K562 (cell line): ENCODE measurements around the gene SERPINB7. TPM values are rescaled to one million over a fixed set of nuclear protein-coding genes. Genes with fewer than 3 reads are reported as not detected.

Experiments used
- ATAC-seq: fragments of 200-7000 bp; cut with Tn5 transposase; 3 replicates; pipeline ENCODE4 v1.9.1; 2020; ENCODE audit warnings: moderate library complexity
- BruUV-seq: library from RNA; stranded (reverse); fragments of 400-500 nt; replicated peaks from 2 replicates; lab custom pipeline; 2021; lab: Mats Ljungman, UMichigan
- CTCF ChIA-PET: fragments of 300-600 bp; formaldehyde crosslinking; extraction: SDS; loops from one replicate; lab custom pipeline; 2021; ENCODE audit warnings: low intra/inter-chr PET ratio; lab: Yijun Ruan, JAX
- POLR2A ChIA-PET: fragments of 300-600, 350-650 bp; sonication (Branson Sonifier 250); formaldehyde crosslinking; extraction: SDS; loops from one replicate; lab custom pipeline; 2021; ENCODE audit warnings: antibody characterized with exemption, inconsistent platforms; lab: Yijun Ruan, JAX
- DNase-seq, 4 experiments: peaks; one replicate each; pipeline versions ENCODE4 v3.0.0 to v3.0.0-alpha.2; 2011 to 2018; ENCODE audit warnings: low spot score in 3 of 4, mixed read lengths in 3 of 4; ENCODE audit errors: extremely low read depth in 1 of 4
- FAIRE-seq: peaks from 2 replicates; lab custom pipeline; 2011; peaks lifted over from hg19 to GRCh38; lab: Jason Lieb, UNC
- H2AFZ ChIP-seq: 2 replicates; pipeline ENCODE4 v1.6.0; 2011; ENCODE audit warnings: low read depth, low read length, control low read depth, inconsistent platforms
- H3K27ac ChIP-seq: fragments of 200-600 bp; 3 replicates; pipeline ENCODE4 v1.8.0; 2011; ENCODE audit warnings: low read depth, mild to moderate bottlenecking, control low read depth, inconsistent platforms, low read length, moderate library complexity, mixed read lengths; ENCODE audit errors: extremely low read depth
- H3K27me3 ChIP-seq, 2 experiments: fragments of 300-600 bp in 1 of 2; 2 replicates in 1 of 2; 3 replicates in 1 of 2; pipeline versions ENCODE4 v1.6.0 to v1.8.0; 2011; ENCODE audit warnings: inconsistent platforms in 2 of 2, low read length in 2 of 2, mild to moderate bottlenecking in 1 of 2, mixed read lengths in 1 of 2, moderate library complexity in 1 of 2; ENCODE audit not compliant: control insufficient read depth in 2 of 2, insufficient read depth in 2 of 2
- H3K36me3 ChIP-seq: fragments of 300-600 bp; 3 replicates; pipeline ENCODE4 v1.8.0; 2011; ENCODE audit warnings: mild to moderate bottlenecking, low read length, inconsistent platforms; ENCODE audit not compliant: control insufficient read depth, insufficient read depth
- H3K4me1 ChIP-seq, 2 experiments: fragments of 200-600 bp in 1 of 2; replicated peaks in 1 of 2; 2 replicates in 1 of 2; 3 replicates in 1 of 2; pipeline versions ENCODE4 v1.5.1 to v1.8.0; 2011; ENCODE audit warnings: inconsistent platforms in 2 of 2, low read length in 2 of 2, mild to moderate bottlenecking in 1 of 2, mixed read lengths in 1 of 2, moderate library complexity in 1 of 2; ENCODE audit not compliant: control insufficient read depth in 2 of 2, insufficient read depth in 2 of 2
- H3K4me2 ChIP-seq: 2 replicates; pipeline ENCODE4 v1.6.1; 2011; ENCODE audit warnings: low read length, control low read depth, inconsistent platforms, mixed read lengths; ENCODE audit not compliant: insufficient read depth
- H3K4me3 ChIP-seq: fragments of 200-600 bp; sonication (generic), shearing (Covaris generic); 2 replicates; pipeline ENCODE4 v1.5.1; 2016; ENCODE audit warnings: control low read depth, inconsistent platforms
- H3K79me2 ChIP-seq: fragments of 200-600 bp; 3 replicates; pipeline ENCODE4 v1.8.0; 2011; ENCODE audit warnings: low read length, inconsistent platforms; ENCODE audit not compliant: control insufficient read depth, insufficient read depth
- H3K9ac ChIP-seq, 2 experiments: 2 replicates each; pipeline versions ENCODE4 v1.6.0 to v1.6.1; 2011; ENCODE audit warnings: low read depth in 2 of 2, low read length in 2 of 2, control low read depth in 1 of 2, inconsistent platforms in 1 of 2, mild to moderate bottlenecking in 1 of 2, mixed read lengths in 1 of 2; ENCODE audit not compliant: insufficient read depth in 1 of 2
- H3K9me1 ChIP-seq: one replicate; pipeline ENCODE4 v1.6.0; 2011; ENCODE audit warnings: inconsistent platforms, mild to moderate bottlenecking, low read length, moderate library complexity; ENCODE audit not compliant: control insufficient read depth, insufficient read depth
- H3K9me3 ChIP-seq: replicated peaks from 2 replicates; pipeline ENCODE4 v1.5.1; 2011; ENCODE audit warnings: low read depth, low read length, inconsistent platforms; ENCODE audit not compliant: control insufficient read depth, insufficient read depth
- H4K20me1 ChIP-seq: replicated peaks from 2 replicates; pipeline ENCODE4 v1.6.1; 2011; ENCODE audit warnings: low read length, inconsistent platforms, mixed read lengths; ENCODE audit not compliant: control insufficient read depth, insufficient read depth
- DACH1 ChIP-seq: fragments of 450-650 bp; IDR thresholded peaks from 2 replicates; pipeline ENCODE4 v1.6.1; 2018; ENCODE audit not compliant: partially characterized antibody
- E2F8 ChIP-seq: fragments of 450-650 bp; IDR thresholded peaks from 2 replicates; pipeline ENCODE4 v1.7.1; 2018; ENCODE audit warnings: mild to moderate bottlenecking, low read depth; ENCODE audit not compliant: partially characterized antibody
- FOXP4 ChIP-seq: sonication (generic); formaldehyde crosslinking; IDR thresholded peaks from 2 replicates; pipeline ENCODE4 v1.8.0; 2022; ENCODE audit warnings: mild to moderate bottlenecking, missing genetic modification reagents, borderline replicate concordance
- HDAC8 ChIP-seq: fragments of 450-650 bp; IDR thresholded peaks from 2 replicates; pipeline ENCODE4 v1.6.1; 2016; ENCODE audit warnings: mild to moderate bottlenecking, missing genetic modification characterization, moderate library complexity, missing compliant biosample characterization
- HMBOX1 ChIP-seq: sonication (generic); IDR thresholded peaks from 2 replicates; pipeline ENCODE4 v1.6.1; 2016
- MAZ ChIP-seq, 2 experiments: fragments of 450-650 bp in 1 of 2; sonication (generic) in 1 of 2; formaldehyde crosslinking; IDR thresholded peaks in 1 of 2; conservative IDR thresholded peaks in 1 of 2; 2 replicates each; pipeline versions ENCODE4 v1.4.0 to v1.5.0; 2020; ENCODE audit warnings: mild to moderate bottlenecking in 1 of 2, missing genetic modification reagents in 1 of 2
- OTX1 ChIP-seq: fragments of 450-650 bp; formaldehyde crosslinking; IDR thresholded peaks from 2 replicates; pipeline ENCODE4 v1.4.0; 2022; ENCODE audit warnings: mild to moderate bottlenecking
- PTRF ChIP-seq: fragments of 450-650 bp; IDR thresholded peaks from 2 replicates; pipeline ENCODE4 v1.6.1; 2016; ENCODE audit warnings: mild to moderate bottlenecking, missing genetic modification characterization, missing compliant biosample characterization
- RBM22 ChIP-seq: fragments of 200-400 bp; formaldehyde crosslinking; IDR thresholded peaks from 2 replicates; pipeline ENCODE4 v1.6.1; 2018; ENCODE audit warnings: low read length, low read depth; ENCODE audit not compliant: poor library complexity, severe bottlenecking
- SMAD2 ChIP-seq: fragments of 150-350 bp; IDR thresholded peaks from 2 replicates; pipeline ENCODE4 v1.6.1; 2014; ENCODE audit warnings: low read depth, mild to moderate bottlenecking, low read length
- SREBF2 ChIP-seq: sonication (generic); formaldehyde crosslinking; IDR thresholded peaks from 2 replicates; pipeline ENCODE4 v1.4.0; 2020; ENCODE audit warnings: mild to moderate bottlenecking, missing genetic modification reagents
- XRCC3 ChIP-seq: fragments of 450-650 bp; IDR thresholded peaks from 2 replicates; pipeline ENCODE4 v1.6.1; 2017; ENCODE audit warnings: mild to moderate bottlenecking, moderate library complexity
- ZBTB7A ChIP-seq: IDR thresholded peaks from 2 replicates; pipeline ENCODE4 v1.6.1; 2011; ENCODE audit warnings: low read depth, mild to moderate bottlenecking, low read length, moderate library complexity, borderline replicate concordance; ENCODE audit not compliant: control insufficient read depth
- ZNF133 ChIP-seq: fragments of 250-450 bp; sonication (Bioruptor Pico); IDR thresholded peaks from 2 replicates; pipeline ENCODE4 v1.4.0; 2020; ENCODE audit warnings: mild to moderate bottlenecking
- ZNF143 ChIP-seq: sonication (generic); formaldehyde crosslinking; IDR thresholded peaks from 2 replicates; pipeline ENCODE4 v1.9.0; 2022; ENCODE audit warnings: mild to moderate bottlenecking, missing genetic modification reagents
- ZNF449 ChIP-seq: fragments of 250-450 bp; sonication (Bioruptor Pico); IDR thresholded peaks from 2 replicates; pipeline ENCODE4 v1.8.0; 2022; ENCODE audit warnings: moderate library complexity, mild to moderate bottlenecking, inconsistent platforms
- ZNF780A ChIP-seq: fragments of 250-450 bp; sonication (Bioruptor Pico); IDR thresholded peaks from 2 replicates; pipeline ENCODE4 v1.5.0; 2021; ENCODE audit warnings: mild to moderate bottlenecking
- WGBS: fragments of 100-300 bp; shearing (Covaris generic); methylation state at CpG from one replicate; pipeline ENCODE4 v1.1.6; 2016; ENCODE audit warnings: low coverage, mixed read lengths; ENCODE audit not compliant: insufficient coverage; ENCODE audit errors: missing lambda C conversion rate; 5-methylcytosine and 5-hydroxymethylcytosine counted together
- in situ Hi-C: fragments of 300-500 bp; cut with MboI; formaldehyde crosslinking; loops from 4 replicates; pipeline ENCODE4 v1.15.0; 2018; ENCODE audit warnings: inconsistent platforms, mixed read lengths
- intact Hi-C: fragments of 100-400 bp; cut with micrococcal nuclease; formaldehyde crosslinking; loops from 2 replicates; pipeline ENCODE4 v1.14.2; 2022
- polyA plus RNA-seq, 8 experiments: library from polyadenylated mRNA; depleted of rRNA in 4 of 8; stranded (reverse) in 5 of 8; unstranded in 3 of 8; fragments of >200 nt; fragmentation: Nextera tagmentation in 2 of 8; fragmentation: Illumina TruSeq in 1 of 8; extraction: Ambion mirVana in 2 of 8; extraction: Trizol in 1 of 8; gene quantifications; 2 replicates each; pipeline versions ENCODE4 v1.2.1 to v1.2.3, GENCODE V29; 2011 to 2014; ENCODE audit warnings: inconsistent platforms in 1 of 8, missing spikeins in 1 of 8
- total RNA-seq, 7 experiments: library from RNA; depleted of rRNA in 6 of 7; stranded (reverse); fragments of >200 nt in 6 of 7; fragmentation: Illumina TruSeq in 2 of 7; extraction: Trizol in 2 of 7; gene quantifications; 2 replicates each; pipeline versions ENCODE4 v1.2.1 to v1.2.3, GENCODE V29; 2011 to 2021; ENCODE audit warnings: low replicate concordance in 1 of 7

Gene SERPINB7
- total and polyA plus RNA-seq, 9 of the 15 experiments (the other 6 are each of a cell fraction or from before 2014, with no cell fraction given) = not detected

GRCh38 chr18:63818212-63818611 is 43.0 kb downstream of the SERPINB7 start:
- in situ Hi-C loops = no loop called here
- intact Hi-C loops = no loop called here
- H3K36me3 ChIP-seq = no peaks in the 10 kb centered on the region
- BruUV-seq = no TSS peak
- no peaks in the 10 kb centered on the region for H4K20me1 ChIP-seq
- no CpG with 5 or more reads among the region's 1 CpG for WGBS
- no peak for ATAC-seq
- no peak for FAIRE-seq
- no peaks in the 10 kb centered on the region for H3K79me2 ChIP-seq
- H3K9me1 ChIP-seq = no peaks in the 10 kb centered on the region
- H3K27ac ChIP-seq = no peak overlapping the region
- ChIA-PET CTCF (no interaction called here), POLR2A (no interaction called here)
- H3K4me1 ChIP-seq = no peaks in the 10 kb centered on the region
- no peaks in the 10 kb centered on the region for H3K27me3 ChIP-seq
- H3K4me3 ChIP-seq = no peak overlapping the region
- H3K4me2 ChIP-seq = no peak overlapping the region
- H3K9ac ChIP-seq = no peak overlapping the region
- H3K9me3 ChIP-seq = no peaks in the 10 kb centered on the region
- DNase-seq = no peak
- H2AFZ ChIP-seq = no peak overlapping the region
- no peak for TF ChIP-seq OTX1
- no peak for TF ChIP-seq ZNF780A (CRISPR knock-in tag)
- TF ChIP-seq ZNF133 = no peak
- no peak for TF ChIP-seq SMAD2
- no peak for TF ChIP-seq E2F8
- TF ChIP-seq XRCC3 = no peak
- TF ChIP-seq HMBOX1 = no peak
- TF ChIP-seq MAZ (CRISPR knock-in tag; conservative IDR thresholded peaks at IDR 0.05 in 1 of 2, IDR thresholded peaks at IDR 0.05 in 1 of 2) = no peak
- no peak for TF ChIP-seq FOXP4 (CRISPR knock-in tag)
- no peak for TF ChIP-seq DACH1
- no peak for TF ChIP-seq PTRF (tag)
- TF ChIP-seq ZNF449 (CRISPR knock-in tag) = no peak
- no peak for TF ChIP-seq ZBTB7A
- TF ChIP-seq SREBF2 = no peak
- TF ChIP-seq HDAC8 (tag) = no peak
- TF ChIP-seq RBM22 = no peak
- no peak for TF ChIP-seq ZNF143 (CRISPR knock-in tag)
